Measurements from ENCODE around the gene ALK.

Gene ALK

DNA sequence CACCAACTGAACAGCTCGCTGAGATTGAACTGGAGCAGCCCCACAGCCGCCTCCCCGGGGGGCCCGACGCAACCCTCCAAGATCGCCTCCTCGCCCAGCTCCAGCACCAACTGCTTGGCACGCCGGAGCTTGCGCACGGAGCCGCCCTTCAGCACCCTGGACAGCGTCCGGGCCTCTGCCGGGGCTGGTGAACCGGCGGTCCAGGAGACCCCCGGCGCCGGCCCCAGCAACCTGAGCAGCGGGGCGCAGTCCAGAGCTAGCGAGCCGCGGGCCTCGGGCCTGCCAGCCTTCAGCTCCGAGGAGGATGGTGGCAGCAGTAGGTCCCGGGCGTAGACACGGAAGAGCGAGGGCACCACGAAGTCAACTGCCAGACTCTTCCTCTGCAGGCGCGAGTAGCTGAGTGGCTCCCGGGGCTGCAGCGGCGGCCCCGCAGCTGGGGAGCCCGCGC, 1.2 kb downstream of the ALK start (continued):
- TF ChIP-seq, protein P1, sequence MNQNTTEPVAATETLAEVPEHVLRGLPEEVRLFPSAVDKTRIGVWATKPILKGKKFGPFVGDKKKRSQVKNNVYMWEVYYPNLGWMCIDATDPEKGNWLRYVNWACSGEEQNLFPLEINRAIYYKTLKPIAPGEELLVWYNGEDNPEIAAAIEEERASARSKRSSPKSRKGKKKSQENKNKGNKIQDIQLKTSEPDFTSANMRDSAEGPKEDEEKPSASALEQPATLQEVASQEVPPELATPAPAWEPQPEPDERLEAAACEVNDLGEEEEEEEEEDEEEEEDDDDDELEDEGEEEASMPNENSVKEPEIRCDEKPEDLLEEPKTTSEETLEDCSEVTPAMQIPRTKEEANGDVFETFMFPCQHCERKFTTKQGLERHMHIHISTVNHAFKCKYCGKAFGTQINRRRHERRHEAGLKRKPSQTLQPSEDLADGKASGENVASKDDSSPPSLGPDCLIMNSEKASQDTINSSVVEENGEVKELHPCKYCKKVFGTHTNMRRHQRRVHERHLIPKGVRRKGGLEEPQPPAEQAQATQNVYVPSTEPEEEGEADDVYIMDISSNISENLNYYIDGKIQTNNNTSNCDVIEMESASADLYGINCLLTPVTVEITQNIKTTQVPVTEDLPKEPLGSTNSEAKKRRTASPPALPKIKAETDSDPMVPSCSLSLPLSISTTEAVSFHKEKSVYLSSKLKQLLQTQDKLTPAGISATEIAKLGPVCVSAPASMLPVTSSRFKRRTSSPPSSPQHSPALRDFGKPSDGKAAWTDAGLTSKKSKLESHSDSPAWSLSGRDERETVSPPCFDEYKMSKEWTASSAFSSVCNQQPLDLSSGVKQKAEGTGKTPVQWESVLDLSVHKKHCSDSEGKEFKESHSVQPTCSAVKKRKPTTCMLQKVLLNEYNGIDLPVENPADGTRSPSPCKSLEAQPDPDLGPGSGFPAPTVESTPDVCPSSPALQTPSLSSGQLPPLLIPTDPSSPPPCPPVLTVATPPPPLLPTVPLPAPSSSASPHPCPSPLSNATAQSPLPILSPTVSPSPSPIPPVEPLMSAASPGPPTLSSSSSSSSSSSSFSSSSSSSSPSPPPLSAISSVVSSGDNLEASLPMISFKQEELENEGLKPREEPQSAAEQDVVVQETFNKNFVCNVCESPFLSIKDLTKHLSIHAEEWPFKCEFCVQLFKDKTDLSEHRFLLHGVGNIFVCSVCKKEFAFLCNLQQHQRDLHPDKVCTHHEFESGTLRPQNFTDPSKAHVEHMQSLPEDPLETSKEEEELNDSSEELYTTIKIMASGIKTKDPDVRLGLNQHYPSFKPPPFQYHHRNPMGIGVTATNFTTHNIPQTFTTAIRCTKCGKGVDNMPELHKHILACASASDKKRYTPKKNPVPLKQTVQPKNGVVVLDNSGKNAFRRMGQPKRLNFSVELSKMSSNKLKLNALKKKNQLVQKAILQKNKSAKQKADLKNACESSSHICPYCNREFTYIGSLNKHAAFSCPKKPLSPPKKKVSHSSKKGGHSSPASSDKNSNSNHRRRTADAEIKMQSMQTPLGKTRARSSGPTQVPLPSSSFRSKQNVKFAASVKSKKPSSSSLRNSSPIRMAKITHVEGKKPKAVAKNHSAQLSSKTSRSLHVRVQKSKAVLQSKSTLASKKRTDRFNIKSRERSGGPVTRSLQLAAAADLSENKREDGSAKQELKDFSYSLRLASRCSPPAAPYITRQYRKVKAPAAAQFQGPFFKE (tag by site-specific recombination; IDR thresholded peaks at IDR 0.05; ENCODE audit: borderline replicate concordance): no peak
- TF ChIP-seq BCL11A (tag by site-specific recombination; IDR thresholded peaks at IDR 0.05; ENCODE audit: low read depth) (no peak), ZNF433 (tag by site-specific recombination; IDR thresholded peaks at IDR 0.05; ENCODE audit: low read depth) (no peak), ZNF629 (tag by site-specific recombination; IDR thresholded peaks at IDR 0.05) (no peak), TCF7L2 (IDR thresholded peaks at IDR 0.05; ENCODE audit: borderline replicate concordance, low read depth, low read length) (no peak), ZNF341 (tag by site-specific recombination; IDR thresholded peaks at IDR 0.05; ENCODE audit: low read depth) (no peak), GLIS1 (tag by site-specific recombination; IDR thresholded peaks at IDR 0.05) (peak; percentile 50), RBAK (tag by site-specific recombination; IDR thresholded peaks at IDR 0.05) (no peak), FEZF1 (tag by site-specific recombination; IDR thresholded peaks at IDR 0.05) (no peak), ZNF10 (tag by site-specific recombination; IDR thresholded peaks at IDR 0.05) (no peak), ZNF394 (tag by site-specific recombination; IDR thresholded peaks at IDR 0.05; ENCODE audit: borderline replicate concordance) (peak; percentile 58), ZNF777 (tag by site-specific recombination; IDR thresholded peaks at IDR 0.05; ENCODE audit: borderline replicate concordance) (no peak), ZNF548 (tag by site-specific recombination; IDR thresholded peaks at IDR 0.05) (no peak), BCL11B (tag by site-specific recombination; IDR thresholded peaks at IDR 0.05; ENCODE audit: low read depth) (no peak)
- TF ChIP-seq, protein P2, sequence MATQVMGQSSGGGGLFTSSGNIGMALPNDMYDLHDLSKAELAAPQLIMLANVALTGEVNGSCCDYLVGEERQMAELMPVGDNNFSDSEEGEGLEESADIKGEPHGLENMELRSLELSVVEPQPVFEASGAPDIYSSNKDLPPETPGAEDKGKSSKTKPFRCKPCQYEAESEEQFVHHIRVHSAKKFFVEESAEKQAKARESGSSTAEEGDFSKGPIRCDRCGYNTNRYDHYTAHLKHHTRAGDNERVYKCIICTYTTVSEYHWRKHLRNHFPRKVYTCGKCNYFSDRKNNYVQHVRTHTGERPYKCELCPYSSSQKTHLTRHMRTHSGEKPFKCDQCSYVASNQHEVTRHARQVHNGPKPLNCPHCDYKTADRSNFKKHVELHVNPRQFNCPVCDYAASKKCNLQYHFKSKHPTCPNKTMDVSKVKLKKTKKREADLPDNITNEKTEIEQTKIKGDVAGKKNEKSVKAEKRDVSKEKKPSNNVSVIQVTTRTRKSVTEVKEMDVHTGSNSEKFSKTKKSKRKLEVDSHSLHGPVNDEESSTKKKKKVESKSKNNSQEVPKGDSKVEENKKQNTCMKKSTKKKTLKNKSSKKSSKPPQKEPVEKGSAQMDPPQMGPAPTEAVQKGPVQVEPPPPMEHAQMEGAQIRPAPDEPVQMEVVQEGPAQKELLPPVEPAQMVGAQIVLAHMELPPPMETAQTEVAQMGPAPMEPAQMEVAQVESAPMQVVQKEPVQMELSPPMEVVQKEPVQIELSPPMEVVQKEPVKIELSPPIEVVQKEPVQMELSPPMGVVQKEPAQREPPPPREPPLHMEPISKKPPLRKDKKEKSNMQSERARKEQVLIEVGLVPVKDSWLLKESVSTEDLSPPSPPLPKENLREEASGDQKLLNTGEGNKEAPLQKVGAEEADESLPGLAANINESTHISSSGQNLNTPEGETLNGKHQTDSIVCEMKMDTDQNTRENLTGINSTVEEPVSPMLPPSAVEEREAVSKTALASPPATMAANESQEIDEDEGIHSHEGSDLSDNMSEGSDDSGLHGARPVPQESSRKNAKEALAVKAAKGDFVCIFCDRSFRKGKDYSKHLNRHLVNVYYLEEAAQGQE (tag by site-specific recombination; IDR thresholded peaks at IDR 0.05): peak; percentile 99
- TF ChIP-seq, protein P3, sequence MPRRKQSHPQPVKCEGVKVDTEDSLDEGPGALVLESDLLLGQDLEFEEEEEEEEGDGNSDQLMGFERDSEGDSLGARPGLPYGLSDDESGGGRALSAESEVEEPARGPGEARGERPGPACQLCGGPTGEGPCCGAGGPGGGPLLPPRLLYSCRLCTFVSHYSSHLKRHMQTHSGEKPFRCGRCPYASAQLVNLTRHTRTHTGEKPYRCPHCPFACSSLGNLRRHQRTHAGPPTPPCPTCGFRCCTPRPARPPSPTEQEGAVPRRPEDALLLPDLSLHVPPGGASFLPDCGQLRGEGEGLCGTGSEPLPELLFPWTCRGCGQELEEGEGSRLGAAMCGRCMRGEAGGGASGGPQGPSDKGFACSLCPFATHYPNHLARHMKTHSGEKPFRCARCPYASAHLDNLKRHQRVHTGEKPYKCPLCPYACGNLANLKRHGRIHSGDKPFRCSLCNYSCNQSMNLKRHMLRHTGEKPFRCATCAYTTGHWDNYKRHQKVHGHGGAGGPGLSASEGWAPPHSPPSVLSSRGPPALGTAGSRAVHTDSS (tag by site-specific recombination; IDR thresholded peaks at IDR 0.05): no peak
- TF ChIP-seq, protein P4, sequence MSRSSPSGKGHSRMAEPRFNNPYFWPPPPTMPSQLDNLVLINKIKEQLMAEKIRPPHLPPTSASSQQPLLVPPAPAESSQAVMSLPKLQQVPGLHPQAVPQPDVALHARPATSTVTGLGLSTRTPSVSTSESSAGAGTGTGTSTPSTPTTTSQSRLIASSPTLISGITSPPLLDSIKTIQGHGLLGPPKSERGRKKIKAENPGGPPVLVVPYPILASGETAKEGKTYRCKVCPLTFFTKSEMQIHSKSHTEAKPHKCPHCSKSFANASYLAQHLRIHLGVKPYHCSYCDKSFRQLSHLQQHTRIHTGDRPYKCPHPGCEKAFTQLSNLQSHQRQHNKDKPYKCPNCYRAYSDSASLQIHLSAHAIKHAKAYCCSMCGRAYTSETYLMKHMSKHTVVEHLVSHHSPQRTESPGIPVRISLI (tag by site-specific recombination; IDR thresholded peaks at IDR 0.05): no peak
- TF ChIP-seq, protein P5, sequence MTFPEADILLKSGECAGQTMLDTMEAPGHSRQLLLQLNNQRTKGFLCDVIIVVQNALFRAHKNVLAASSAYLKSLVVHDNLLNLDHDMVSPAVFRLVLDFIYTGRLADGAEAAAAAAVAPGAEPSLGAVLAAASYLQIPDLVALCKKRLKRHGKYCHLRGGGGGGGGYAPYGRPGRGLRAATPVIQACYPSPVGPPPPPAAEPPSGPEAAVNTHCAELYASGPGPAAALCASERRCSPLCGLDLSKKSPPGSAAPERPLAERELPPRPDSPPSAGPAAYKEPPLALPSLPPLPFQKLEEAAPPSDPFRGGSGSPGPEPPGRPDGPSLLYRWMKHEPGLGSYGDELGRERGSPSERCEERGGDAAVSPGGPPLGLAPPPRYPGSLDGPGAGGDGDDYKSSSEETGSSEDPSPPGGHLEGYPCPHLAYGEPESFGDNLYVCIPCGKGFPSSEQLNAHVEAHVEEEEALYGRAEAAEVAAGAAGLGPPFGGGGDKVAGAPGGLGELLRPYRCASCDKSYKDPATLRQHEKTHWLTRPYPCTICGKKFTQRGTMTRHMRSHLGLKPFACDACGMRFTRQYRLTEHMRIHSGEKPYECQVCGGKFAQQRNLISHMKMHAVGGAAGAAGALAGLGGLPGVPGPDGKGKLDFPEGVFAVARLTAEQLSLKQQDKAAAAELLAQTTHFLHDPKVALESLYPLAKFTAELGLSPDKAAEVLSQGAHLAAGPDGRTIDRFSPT (tag by site-specific recombination; IDR thresholded peaks at IDR 0.05): peak; percentile 49; the same call in 1 of the 2 replicates

Data from HEK293 (cell line).